ENCODE data around the gene DOK4. TPM values are rescaled to one million over a fixed set of nuclear protein-coding genes. Genes with fewer than 3 reads are reported as not detected.

DOK4 gene
- total and polyA plus RNA-seq, 12 donors: 3.6 to 10.7 (median 8.0) TPM

- TF ChIP-seq, protein P1, sequence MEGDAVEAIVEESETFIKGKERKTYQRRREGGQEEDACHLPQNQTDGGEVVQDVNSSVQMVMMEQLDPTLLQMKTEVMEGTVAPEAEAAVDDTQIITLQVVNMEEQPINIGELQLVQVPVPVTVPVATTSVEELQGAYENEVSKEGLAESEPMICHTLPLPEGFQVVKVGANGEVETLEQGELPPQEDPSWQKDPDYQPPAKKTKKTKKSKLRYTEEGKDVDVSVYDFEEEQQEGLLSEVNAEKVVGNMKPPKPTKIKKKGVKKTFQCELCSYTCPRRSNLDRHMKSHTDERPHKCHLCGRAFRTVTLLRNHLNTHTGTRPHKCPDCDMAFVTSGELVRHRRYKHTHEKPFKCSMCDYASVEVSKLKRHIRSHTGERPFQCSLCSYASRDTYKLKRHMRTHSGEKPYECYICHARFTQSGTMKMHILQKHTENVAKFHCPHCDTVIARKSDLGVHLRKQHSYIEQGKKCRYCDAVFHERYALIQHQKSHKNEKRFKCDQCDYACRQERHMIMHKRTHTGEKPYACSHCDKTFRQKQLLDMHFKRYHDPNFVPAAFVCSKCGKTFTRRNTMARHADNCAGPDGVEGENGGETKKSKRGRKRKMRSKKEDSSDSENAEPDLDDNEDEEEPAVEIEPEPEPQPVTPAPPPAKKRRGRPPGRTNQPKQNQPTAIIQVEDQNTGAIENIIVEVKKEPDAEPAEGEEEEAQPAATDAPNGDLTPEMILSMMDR (IDR thresholded peaks at IDR 0.05): no peak
- H3K27ac ChIP-seq: peak overlapping the region in 9 of 10 donors; percentile 20 to 75 (median 67)
- H3K36me3 ChIP-seq: peaks cover 0 to 3% (median 0%) of the 10 kb centered on the region in 9 donors
- H3K4me3 ChIP-seq: peak overlapping the region in 9 of 10 donors; percentile 42 to 67 (median 60)
- H3K9me3 ChIP-seq: no peaks in the 10 kb centered on the region
- H3K27me3 ChIP-seq: peaks cover 0 to 11% (median 0%) of the 10 kb centered on the region in 7 donors
- DNase-seq: peak in 1 of 2 donors; percentile 69
- WGBS, 2 donors: 28 to 31% methylated on average over 14 to 15 of the region's 15 CpGs
- H3K4me1 ChIP-seq: peaks cover 16 to 63% (median 42%) of the 10 kb centered on the region in 9 donors
- ATAC-seq: peak; percentile 40 to 67 (median 58)
- intact Hi-C loops (cut with DNase I): loop anchor here in 5 of 10 donors (5.0 kb wide), 2 partner anchors 37 to 47 kb away; no protein-coding TSS in a partner anchor
Measured at GRCh38 chr16:57479976-57480753, 6.1 kb downstream of the DOK4 start.

- H3K27me3 ChIP-seq: peaks cover 0 to 11% (median 0%) of the 10 kb centered on the region in 7 donors
- H3K36me3 ChIP-seq: peaks cover 0 to 11% (median 0%) of the 10 kb centered on the region in 9 donors
- H3K27ac ChIP-seq: peak overlapping the region in 8 of 10 donors; percentile 56 to 75 (median 67)
- WGBS, 2 donors: 29 to 34% methylated on average over 36 of the region's 36 CpGs
- intact Hi-C loops (cut with DNase I): loop anchor here in 4 of 10 donors (5.0 kb wide), 1 partner anchor 38 kb away; no protein-coding TSS in a partner anchor
- ATAC-seq (peak; percentile 36 to 82 (median 72)), DNase-seq (peak; percentile 47 to 73)
- H3K4me1 ChIP-seq: peaks cover 16 to 55% (median 37%) of the 10 kb centered on the region in 9 donors
- TF ChIP-seq, protein P1 (IDR thresholded peaks at IDR 0.05): no peak
- H3K9me3 ChIP-seq: no peaks in the 10 kb centered on the region
- H3K4me3 ChIP-seq: peak overlapping the region; percentile 32 to 67 (median 58)
Measured at GRCh38 chr16:57479205-57479975, 6.9 kb downstream of the DOK4 start.

GRCh38 chr16:57478396-57479204 lies 7.7 kb downstream of the DOK4 start:
- ATAC-seq (no peak), DNase-seq (no peak)
- intact Hi-C loops (cut with DNase I): loop anchor here in 4 of 10 donors (5.0 kb wide), 1 partner anchor 39 kb away; no protein-coding TSS in a partner anchor
- Histone ChIP-seq H3K9me3 (no peaks in the 10 kb centered on the region), H3K27ac (peak overlapping the region in 8 of 10 donors; percentile 56 to 75 (median 67)), H3K27me3 (peaks cover 0 to 11% (median 0%) of the 10 kb centered on the region in 7 donors), H3K4me1 (peaks cover 16 to 54% (median 37%) of the 10 kb centered on the region in 9 donors), H3K36me3 (peaks cover 0 to 19% (median 5%) of the 10 kb centered on the region in 9 donors), H3K4me3 (peak overlapping the region; percentile 32 to 67 (median 58))
- 44 to 56% methylated on average over 15 of the region's 15 CpGs for WGBS, 2 donors
- TF ChIP-seq, protein P1 (IDR thresholded peaks at IDR 0.05): no peak

All from heart right ventricle (tissue), 16 donors.